HL-60/S4 (cell line): ENCODE results near the gene ATG16L2.
"Not testable (repeated sequence)": the region's sequence is repeated elsewhere in the genome, so short reads cannot be mapped to it uniquely, and the experiment has no call there.

ENCODE experiments used
- in situ Hi-C: fragments of 300-500 bp; cut with MboI; formaldehyde crosslinking; loops from 2 replicates; pipeline ENCODE4 v1.14.3; 2022; ENCODE audit warnings: low sequenced_read_pairs

ATG16L2 gene

DNA sequence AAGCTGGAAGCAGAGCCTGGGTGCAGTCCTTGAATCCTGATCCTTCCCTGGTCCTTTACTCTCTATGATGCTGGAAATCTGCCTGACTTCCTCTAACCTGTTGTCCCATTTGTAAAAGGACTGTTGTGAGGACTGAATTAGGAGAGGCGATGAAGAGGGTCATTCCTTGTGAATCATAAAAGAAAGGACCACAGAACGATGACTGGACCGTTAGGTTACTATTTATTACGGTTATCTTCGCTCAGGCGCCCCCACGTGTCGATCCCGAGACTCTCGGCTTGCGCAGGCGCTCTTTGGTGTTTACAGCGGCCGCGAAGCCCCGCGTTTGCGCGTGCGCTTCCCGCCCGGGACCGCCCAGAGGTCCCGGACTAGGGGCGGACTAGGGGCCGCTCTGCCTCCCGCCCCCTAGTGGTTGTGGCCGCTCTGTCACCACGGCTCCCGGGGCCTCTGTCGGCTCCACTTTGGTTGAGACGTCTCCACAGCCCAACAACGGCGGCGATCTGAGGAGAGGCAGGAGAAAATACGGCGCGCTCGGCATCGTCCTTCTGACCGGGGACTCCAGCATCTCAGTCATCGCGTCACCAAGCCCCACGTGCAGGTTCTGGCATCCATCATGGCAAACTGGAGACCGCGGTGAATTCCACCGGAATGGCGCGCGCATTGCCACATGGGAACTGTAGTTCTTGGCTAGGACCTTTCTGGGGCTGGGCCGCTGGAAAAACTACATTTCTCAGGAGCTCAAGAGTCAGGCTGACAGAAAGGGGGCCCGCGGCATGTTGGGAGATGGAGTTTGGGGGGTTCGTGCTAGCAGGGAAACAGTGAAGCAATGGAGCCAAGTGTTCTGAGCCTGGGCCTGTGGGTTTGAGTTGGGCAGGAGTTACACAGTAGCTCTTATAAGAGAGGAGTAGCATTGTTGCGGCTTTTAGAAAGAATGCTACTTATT lies 20.5 kb upstream of the ATG16L2 start, which contains the start of gene STARD10:
Gene STARD10, minus strand, starts transcription at position 623 of the 943 bp plus-strand sequence. CDS start 12,866 bp downstream, outside the sequence.
- in situ Hi-C loops, result loop anchor here (5.0 kb wide), 1 partner anchor 71 kb away; no protein-coding TSS in a partner anchor

DNA sequence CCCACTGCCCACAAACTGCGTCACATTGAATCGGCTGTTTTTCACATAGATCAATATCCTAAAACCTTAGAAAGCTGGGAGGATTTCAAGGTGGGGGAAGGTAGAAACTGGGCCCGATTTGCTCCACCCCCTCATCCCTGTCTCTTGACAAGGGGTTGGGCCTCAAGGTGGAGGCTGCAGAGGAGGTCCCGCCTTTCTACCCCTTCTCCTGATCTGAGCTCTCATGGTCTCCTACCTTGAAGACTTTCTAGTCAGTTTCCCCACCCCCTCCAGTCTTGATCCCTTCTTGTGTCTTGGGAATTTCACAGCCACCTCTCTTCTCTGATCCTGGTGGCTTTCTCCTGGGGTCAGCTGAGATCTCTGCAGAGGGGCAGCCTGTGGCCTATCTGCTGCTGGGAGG lies 15.8 kb upstream of the ATG16L2 start:
- in situ Hi-C loops, result no loop called here

DNA sequence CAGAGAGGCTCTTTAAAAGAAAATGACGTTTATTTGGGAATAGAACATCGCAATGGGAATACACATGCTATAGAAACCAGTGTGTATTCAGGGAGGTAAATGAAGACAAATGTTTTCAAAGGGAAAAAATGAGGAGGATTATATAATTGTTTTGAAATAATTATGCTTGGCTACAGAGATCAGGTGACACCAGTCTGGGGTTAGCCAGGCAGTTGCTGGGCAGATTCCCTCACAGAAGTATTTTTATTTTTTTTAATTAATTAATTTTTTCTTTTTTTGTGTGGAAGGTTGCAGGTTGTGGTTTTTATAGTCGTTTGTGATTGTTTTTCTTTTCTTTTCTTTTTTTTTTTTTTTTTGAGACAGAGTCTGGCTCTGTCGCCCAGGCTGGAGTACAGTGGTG lies 14.8 kb upstream of the ATG16L2 start:
- in situ Hi-C loops, result no loop called here

DNA sequence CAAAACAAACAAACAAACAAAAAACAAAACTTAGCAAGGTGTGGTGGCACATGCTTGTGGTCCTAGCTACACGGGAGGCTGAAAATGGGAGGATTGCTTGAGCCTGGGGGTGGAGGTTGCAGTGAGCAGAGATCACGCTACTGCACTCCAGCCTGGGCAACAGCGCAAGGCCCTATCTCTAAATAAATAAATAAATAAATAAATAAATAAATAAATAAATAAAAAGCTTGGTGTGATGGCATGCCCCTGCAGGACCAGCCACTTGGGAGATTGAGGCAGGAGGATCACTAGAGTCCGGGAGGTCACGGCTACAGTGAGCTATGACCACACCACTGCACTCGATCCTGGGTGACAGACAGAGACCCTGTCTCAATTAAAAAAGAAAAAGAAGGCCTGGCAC lies 11.4 kb upstream of the ATG16L2 start:
- in situ Hi-C loops, result no loop called here

DNA sequence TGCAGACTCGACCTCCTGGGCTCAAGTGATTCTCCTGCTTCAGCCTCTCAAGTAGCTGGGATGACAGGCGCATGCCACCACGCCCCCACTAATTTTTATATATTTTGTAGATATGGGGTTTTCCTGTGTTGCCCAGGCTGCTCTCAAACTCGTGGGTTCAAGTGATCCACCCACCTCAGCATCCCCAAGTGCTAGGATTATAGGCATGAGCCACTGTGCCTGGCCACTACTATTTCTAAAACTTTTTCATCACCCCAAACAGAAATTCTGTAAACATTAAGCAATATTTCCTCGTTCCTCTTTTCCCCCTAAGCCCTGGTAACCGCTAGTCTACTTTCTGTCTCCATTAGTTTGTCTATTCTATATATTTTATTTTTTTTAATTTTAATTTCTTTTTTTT lies 9.0 kb upstream of the ATG16L2 start:
- in situ Hi-C loops, result no loop called here

DNA sequence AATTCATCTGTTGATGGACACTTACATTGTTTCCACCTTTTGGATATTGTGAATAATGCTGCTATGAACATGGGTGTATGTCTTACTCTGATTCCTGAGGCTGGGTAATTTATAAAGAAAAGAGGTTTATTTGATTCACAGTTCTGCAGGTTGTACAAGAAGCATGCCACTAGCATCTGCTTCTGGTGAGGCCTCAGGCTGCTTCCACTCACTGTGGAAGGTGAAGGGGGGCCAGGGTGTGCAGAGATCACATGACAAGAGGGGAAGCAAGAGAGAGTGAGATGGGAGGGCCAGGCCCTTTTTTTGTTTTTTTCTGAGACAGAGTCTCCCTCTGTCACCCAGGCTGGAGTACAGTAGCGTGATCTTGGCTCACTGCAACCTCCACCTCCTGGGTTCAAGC lies 7.8 kb upstream of the ATG16L2 start:
- in situ Hi-C loops, result not testable (repeated sequence)

DNA sequence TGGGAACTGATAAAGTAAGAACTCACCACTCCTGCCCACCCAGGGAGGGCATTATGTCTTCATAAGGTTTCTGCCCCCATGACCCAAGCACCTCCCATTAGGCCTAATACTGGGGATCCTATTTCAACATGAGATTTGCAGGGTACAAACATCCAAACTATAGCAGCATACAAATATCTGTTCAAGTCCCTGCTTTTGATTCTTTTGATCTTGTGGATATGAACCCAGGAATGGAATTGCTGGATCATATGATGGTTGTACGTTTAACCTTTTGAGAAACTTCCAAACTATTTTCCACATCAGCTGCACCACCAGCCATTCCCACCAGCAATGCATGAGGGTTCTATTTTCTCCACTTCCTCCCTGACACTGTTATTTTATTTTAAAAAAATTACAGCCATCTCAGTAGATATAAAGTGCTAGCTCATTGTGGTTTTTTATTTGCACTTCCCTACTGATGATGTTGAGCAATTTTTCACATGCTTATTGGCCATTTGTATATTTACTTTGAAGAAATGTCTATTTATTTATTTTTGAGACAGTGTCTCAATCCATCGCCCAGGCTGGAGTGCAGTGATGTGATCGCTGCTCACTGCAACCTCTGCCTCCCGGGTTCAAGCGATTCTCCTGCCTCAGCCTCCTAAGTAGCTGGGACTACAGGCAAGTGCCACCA lies 7.1 kb upstream of the ATG16L2 start:
- in situ Hi-C loops, result no loop called here

DNA sequence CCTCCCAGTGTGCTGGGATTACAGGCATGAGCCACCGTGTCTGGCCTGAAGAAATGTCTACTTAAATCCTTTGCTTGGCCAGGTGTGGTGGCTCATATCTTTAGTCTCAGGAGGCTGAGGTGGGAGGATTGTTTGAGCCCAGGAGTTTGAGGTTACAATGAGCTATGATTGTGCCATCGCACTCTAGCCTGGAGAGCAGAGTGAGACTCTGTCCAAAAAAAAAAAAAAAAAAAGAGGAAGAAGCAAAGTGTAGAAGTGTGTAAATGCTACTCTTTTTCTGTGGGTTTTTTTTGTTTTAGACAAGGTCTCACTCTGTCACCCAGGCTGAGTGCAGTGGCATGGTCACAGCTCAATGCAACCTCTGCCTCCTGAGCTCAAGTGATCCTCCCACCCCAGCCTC lies 6.4 kb upstream of the ATG16L2 start:
- in situ Hi-C loops, result no loop called here

DNA sequence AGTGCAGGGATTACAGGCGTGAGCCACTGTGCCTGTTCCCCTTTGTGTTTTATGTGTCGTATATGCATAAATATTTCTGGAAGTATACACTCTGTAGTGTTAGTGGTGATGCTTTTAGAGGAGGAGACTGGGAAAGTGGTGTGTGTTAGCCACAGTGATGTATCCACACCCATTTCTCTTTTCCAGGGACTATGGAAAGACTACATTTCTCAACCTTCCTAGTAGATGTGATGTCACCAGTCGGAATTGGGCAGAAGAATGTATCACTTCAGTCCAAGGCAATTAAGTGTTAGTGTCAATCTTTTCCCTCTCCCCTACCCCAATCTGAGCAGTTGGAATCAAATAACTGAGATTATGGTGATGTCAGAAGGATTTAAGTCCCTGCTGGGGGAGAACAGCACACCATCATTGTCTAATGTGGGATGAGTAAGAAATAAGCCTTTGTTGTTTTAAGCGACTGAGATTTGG lies 5.8 kb upstream of the ATG16L2 start:
- in situ Hi-C loops, result no loop called here

DNA sequence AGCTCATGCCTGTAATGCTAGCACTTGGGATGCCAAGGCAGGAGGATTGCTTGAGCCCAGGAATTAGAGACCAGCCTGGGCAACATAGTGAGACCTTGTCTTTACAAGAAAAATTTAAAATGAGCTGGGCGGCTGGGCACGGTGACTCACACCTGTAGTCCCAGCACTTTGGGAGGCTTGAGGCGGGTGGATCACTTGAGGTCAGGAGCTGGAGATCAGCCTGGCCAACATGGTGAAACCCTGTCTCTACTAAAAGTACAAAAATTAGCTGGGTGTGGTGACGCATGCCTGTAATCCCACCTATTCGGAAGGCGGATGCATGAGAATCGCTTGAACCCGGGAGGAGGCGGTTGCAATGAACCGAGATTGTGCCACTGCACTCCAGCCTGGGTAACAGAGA lies 2.5 kb upstream of the ATG16L2 start:
- in situ Hi-C loops, result not testable (repeated sequence)

DNA sequence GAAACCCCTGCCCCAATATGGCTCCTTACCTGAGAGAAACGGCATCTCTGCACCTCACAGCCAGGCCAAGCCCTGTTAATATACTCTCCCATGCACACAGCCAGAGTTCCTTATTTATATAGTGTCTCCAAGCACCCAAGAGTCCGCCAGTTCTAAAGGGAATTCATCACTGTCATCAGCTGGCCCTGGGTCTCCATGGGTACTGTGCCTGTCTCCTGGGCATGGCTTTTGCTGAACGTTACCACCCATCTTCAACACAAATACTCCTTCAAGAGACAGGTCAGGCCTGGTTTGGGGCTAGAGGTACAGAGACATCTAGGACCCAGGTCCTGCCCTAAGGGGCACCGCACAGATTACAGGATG lies 1.6 kb upstream of the ATG16L2 start:
- in situ Hi-C loops, result no loop called here

DNA sequence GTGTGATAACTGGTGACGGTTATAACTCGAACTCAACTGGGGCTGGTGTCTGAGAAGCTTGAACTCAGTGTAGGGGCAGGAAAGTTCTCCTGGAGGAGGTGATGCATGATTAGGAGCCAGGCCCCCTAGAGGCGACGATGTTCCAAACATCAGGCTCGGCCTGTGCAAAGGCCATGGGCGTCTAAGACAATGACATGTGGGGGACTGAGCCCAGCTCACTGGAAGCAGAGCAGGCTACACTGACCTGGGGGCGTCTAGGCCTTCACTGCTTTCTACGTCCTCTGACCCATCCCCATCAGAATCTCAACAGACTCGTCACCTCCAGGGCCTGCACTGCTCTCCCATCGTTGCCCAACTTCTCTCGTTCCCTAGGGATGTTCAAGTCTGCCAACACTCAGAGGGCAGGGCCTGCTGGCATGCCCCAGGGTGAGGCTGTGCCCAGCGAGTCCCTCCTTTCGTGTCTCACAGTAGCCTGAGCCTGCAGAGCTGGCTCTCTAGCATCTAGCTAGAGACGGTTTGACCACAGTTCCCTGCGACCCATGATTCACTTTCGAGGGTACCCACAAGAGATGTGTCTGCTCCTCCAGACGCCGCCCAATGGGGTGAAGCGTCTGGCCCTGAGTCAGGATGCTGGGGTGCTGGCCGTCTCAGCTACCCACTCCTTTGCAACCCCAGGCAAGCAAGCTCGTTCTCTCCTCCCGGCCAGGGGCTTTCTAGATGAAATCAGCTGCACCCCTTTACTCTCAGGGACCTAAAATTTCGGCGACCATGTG lies 1.1 kb upstream of the ATG16L2 start:
- in situ Hi-C loops, result no loop called here

DNA sequence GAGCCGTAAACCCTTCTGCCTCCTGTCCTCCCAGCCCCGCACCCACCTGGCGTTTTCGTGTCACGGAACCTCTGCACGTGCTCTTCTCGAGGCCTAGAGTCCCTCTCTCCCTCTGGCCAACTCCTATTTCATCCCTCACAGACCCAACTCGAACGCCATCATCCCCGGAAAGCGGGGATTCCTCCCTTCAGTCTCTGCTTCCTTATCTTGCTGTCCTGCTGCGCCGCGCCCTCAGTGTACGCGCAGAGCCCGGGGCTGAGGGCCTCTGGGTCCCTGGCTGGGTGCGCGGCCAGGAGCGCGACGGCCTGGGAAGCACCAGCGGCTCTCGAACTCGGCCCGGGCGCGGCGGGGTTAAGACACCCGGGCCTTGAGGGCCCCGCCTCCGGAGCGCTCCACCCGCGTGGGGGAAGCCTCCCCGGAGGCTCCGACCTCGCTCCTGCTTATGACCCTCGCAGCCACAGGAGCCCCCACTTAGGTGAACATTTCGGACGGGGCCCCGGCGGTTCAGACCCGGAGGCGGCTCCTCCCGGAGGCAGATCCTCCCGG lies 398 bp upstream of the ATG16L2 start:
- in situ Hi-C loops, result no loop called here

DNA sequence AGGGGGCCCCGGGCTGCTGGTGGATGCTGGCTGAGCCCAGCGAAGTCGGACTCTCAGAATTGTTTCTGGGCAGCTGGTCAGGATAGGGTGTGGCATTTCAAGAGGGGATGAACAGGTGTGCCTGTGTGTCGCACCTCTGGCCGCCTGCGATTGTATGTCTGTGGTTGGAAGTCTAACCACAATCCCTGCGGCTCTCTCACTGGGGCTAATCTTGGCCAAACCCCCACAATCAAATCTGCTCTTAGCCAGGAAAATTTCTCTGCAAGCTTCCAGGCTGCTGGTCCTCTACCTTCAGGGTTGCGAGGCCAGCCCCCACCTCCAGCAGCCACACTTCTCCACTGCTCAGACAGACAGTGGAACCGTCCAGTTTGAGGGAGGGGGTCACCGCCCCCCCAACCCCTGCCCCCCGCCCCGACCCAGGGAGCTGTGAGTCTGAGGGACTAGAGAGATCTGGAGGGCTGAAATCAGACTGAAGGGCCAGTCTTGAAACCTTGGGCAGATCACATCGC lies 953 bp downstream of the ATG16L2 start:
- in situ Hi-C loops, result no loop called here

DNA sequence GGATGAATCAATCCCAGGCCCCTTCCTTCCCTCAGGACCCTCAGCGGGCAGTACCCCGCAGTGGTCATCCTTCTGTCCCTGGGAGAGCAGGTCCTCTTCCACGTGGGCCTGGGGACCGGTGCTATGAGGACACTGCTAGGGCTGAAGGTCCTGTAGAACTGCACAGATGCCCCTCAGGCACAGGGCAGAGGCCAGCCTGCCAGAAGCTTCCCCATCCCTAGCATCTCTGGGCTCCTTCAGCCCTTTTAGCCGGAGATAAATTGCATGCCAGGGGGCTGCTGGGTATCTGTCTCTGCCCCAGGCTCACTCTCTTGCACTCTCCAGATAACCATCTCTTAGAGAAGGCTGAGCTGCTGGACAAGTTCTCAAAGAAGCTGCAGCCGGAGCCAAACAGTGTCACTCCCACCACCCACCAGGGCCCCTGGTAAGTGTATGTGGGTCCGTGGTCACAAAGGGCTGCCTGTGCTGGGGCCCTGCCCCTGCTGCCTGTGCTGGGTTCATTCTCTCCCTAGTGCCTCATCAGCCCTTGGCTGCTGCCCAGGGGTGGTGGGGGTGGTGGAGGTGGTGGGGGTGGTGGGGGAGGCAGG lies 2.3 kb downstream of the ATG16L2 start:
- in situ Hi-C loops, result no loop called here

DNA sequence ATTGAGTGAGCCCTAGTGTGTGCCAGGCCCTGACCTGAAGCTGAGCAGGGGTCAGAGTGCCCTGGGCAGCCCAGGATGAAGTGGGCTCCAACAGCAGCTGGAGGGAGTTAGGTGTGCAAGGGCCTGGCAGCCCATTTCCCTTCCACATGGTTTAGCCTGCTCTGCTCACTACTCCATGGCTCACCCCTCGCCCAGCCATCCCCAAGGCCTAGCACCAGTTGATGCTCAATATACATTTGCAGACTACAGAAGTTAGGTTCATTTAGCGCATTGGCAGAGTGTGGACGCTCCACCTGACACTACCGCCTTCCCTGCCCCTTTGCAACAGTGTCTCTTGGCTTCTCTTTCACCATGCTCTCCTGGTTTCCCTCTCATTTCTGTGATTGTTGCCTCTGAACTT lies 3.8 kb downstream of the ATG16L2 start:
- in situ Hi-C loops, result no loop called here

DNA sequence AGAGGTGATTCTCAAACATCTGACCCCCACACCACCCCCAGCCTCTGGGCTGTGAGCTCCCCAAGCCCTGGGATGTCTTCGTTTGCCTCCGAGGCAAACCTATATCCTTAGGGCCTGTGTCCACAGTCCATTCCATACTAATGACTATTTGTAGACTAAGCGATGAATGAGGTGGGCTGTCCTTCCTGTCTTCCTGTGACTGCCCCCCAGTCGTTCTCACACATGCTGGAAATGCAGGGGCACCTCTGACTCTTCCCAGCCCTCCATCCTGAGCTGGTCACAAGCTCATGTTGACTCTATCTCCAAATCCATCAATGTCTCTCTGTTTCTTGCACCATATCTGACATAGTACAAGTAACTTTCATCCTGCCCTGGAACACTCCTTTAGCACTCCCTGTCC lies 4.8 kb downstream of the ATG16L2 start:
- in situ Hi-C loops, result no loop called here

DNA sequence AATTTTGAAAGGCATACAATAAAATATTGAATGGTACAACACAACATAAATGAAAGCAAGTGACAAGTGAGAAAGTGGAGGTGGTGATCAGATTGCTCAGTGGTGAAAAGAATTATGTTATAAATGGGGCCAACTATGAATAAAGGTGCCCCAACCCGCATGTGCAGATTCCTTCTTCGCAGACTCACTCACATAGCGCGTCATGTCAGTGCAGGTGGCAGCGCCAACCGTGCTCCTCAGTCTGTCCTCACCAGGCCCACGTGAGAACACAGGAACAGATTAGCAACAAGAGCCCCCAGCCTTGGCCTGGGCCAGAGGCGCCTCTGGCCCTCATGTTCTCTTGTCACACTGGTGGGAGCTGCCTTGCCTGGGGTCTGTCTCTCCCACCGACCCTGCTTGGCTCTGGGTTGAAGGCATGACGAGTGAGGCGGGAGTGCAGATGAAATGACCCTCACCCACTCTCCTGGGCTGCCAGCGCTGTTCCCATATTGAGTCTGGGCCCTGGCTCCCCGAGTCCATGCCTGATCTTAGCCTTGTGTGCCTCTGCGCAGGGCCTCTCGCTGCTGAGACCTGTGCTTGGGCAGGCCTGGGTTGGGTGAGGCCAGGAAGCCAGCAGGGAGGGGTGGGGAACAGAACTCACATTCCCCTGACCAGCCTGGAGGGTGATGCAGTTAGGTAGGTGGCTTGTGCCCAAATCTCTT lies 6.4 kb downstream of the ATG16L2 start:
- in situ Hi-C loops, result no loop called here

DNA sequence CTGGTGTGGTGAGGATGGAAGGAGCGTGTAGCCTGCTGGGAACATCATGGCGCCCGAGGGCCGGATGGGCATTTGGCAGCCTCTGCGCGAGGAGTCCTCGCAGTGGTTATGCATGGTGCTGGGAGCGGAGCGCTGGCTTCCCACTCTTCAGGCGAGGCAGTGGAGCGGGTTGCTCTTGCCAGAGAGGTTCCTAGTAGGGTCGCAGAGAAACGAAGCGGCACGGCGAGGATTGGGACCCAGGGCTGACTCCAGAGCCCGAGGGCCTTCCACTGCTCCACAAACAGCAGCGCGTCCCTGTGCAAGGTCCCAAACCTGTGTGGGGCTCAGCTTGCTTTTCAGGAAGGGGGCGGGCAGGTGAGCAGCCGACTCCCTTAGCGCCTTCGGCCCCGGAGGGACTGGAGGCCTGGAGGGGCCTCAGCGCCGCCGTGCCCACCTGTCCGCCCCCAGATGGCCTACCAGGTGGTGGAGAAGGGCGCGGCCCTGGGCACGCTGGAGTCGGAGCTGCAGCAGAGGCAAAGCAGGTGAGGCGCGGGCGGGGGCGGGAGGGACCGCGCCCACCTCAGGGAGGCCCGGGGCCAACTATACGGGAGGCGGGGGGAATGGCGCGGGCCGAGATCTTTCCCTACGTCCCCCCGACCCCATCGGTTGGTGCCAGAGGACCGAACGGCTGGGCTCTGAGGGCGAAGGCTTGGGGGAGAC lies 7.2 kb downstream of the ATG16L2 start:
- in situ Hi-C loops, result no loop called here
